Measurements from ENCODE around the gene WBP1.

WBP1 gene

GRCh38 chr2:74425523-74425922 is 32.7 kb upstream of the WBP1 start:
- TF ChIP-seq EP300 (IDR thresholded peaks at IDR 0.05; ENCODE audit: borderline replicate concordance): no peak
- no peak for TF ChIP-seq ZBTB7A (IDR thresholded peaks at IDR 0.05; ENCODE audit: low read depth)
- TF ChIP-seq TCF12 (IDR thresholded peaks at IDR 0.05; ENCODE audit: low read depth): no peak
- no peak for TF ChIP-seq TEAD4 (IDR thresholded peaks at IDR 0.05)
- TF ChIP-seq EGR1 (IDR thresholded peaks at IDR 0.05): no peak
- TF ChIP-seq TAF1 (IDR thresholded peaks at IDR 0.05; ENCODE audit: low read depth): no peak
- TF ChIP-seq MAX (IDR thresholded peaks at IDR 0.05): no peak
- TF ChIP-seq REST (IDR thresholded peaks at IDR 0.05; ENCODE audit: low read depth): no peak
- TF ChIP-seq USF1 (IDR thresholded peaks at IDR 0.05): no peak

GRCh38 chr2:74426181-74426758 is 32.0 kb upstream of the WBP1 start:
- no peak for TF ChIP-seq USF1 (IDR thresholded peaks at IDR 0.05)
- TF ChIP-seq NFIC (IDR thresholded peaks at IDR 0.05): no peak
- TF ChIP-seq CEBPB (IDR thresholded peaks at IDR 0.05): no peak
- TF ChIP-seq TEAD4 (IDR thresholded peaks at IDR 0.05): no peak
- no peak for TF ChIP-seq FOXM1 (IDR thresholded peaks at IDR 0.05; ENCODE audit: borderline replicate concordance, low read depth)
- TF ChIP-seq TAF1 (IDR thresholded peaks at IDR 0.05; ENCODE audit: low read depth): no peak

GRCh38 chr2:74427551-74427950 is 30.7 kb upstream of the WBP1 start:
- TF ChIP-seq NFIC (IDR thresholded peaks at IDR 0.05) (no peak), FOXM1 (IDR thresholded peaks at IDR 0.05; ENCODE audit: borderline replicate concordance, low read depth) (no peak), ZBTB7A (IDR thresholded peaks at IDR 0.05; ENCODE audit: low read depth) (no peak), RAD21 (IDR thresholded peaks at IDR 0.05; ENCODE audit: low read depth) (no peak), CEBPB (IDR thresholded peaks at IDR 0.05) (no peak), MAX (IDR thresholded peaks at IDR 0.05) (no peak), USF1 (IDR thresholded peaks at IDR 0.05) (no peak), TCF12 (IDR thresholded peaks at IDR 0.05; ENCODE audit: low read depth) (no peak), TAF1 (IDR thresholded peaks at IDR 0.05; ENCODE audit: low read depth) (no peak), CREB1 (IDR thresholded peaks at IDR 0.05; ENCODE audit: low read depth) (no peak), REST (IDR thresholded peaks at IDR 0.05; ENCODE audit: low read depth) (no peak), EGR1 (IDR thresholded peaks at IDR 0.05) (no peak)

GRCh38 chr2:74428675-74429074 is 29.6 kb upstream of the WBP1 start:
- TF ChIP-seq CREB1 (IDR thresholded peaks at IDR 0.05; ENCODE audit: low read depth) (no peak), CEBPB (IDR thresholded peaks at IDR 0.05) (no peak), FOXM1 (IDR thresholded peaks at IDR 0.05; ENCODE audit: borderline replicate concordance, low read depth) (no peak), RAD21 (IDR thresholded peaks at IDR 0.05; ENCODE audit: low read depth) (no peak), USF1 (IDR thresholded peaks at IDR 0.05) (no peak)

GRCh38 chr2:74429487-74430451 is 28.5 kb upstream of the WBP1 start:
- TF ChIP-seq TCF12 (IDR thresholded peaks at IDR 0.05; ENCODE audit: low read depth) (no peak), FOXM1 (IDR thresholded peaks at IDR 0.05; ENCODE audit: borderline replicate concordance, low read depth) (no peak), TAF1 (IDR thresholded peaks at IDR 0.05; ENCODE audit: low read depth) (no peak), NFIC (IDR thresholded peaks at IDR 0.05) (no peak), CEBPB (IDR thresholded peaks at IDR 0.05) (no peak), MAX (IDR thresholded peaks at IDR 0.05) (no peak), EP300 (IDR thresholded peaks at IDR 0.05; ENCODE audit: borderline replicate concordance) (no peak), TEAD4 (IDR thresholded peaks at IDR 0.05) (no peak), RAD21 (IDR thresholded peaks at IDR 0.05; ENCODE audit: low read depth) (no peak), EGR1 (IDR thresholded peaks at IDR 0.05) (no peak)
